Astrocyte (in vitro differentiated cells and primary cell): ENCODE measurements around the gene HTR1D.

Experiments used
- EZH2 ChIP-seq: IDR thresholded peaks from 2 replicates; pipeline ENCODE4 v1.6.1; 2012; ENCODE audit warnings: mild to moderate bottlenecking, low read length, inconsistent platforms; ENCODE audit not compliant: insufficient read depth
- TF ChIP-seq, protein P1 (sequence below): IDR thresholded peaks from 2 replicates; pipeline ENCODE4 v1.5.1; 2011; ENCODE audit warnings: low read depth, mild to moderate bottlenecking, inconsistent platforms, low read length, moderate library complexity; ENCODE audit not compliant: insufficient read depth

- TF ChIP-seq, protein P1, sequence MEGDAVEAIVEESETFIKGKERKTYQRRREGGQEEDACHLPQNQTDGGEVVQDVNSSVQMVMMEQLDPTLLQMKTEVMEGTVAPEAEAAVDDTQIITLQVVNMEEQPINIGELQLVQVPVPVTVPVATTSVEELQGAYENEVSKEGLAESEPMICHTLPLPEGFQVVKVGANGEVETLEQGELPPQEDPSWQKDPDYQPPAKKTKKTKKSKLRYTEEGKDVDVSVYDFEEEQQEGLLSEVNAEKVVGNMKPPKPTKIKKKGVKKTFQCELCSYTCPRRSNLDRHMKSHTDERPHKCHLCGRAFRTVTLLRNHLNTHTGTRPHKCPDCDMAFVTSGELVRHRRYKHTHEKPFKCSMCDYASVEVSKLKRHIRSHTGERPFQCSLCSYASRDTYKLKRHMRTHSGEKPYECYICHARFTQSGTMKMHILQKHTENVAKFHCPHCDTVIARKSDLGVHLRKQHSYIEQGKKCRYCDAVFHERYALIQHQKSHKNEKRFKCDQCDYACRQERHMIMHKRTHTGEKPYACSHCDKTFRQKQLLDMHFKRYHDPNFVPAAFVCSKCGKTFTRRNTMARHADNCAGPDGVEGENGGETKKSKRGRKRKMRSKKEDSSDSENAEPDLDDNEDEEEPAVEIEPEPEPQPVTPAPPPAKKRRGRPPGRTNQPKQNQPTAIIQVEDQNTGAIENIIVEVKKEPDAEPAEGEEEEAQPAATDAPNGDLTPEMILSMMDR, result no peak
- no peak for TF ChIP-seq EZH2
Observed at GRCh38 chr1:23178414-23178813, 38.9 kb downstream of the HTR1D start.
